ENCODE results near the gene STEAP2.

The STEAP2 gene

GRCh38 chr7:90213521-90213920 lies 2.0 kb downstream of the STEAP2 start:
- H3K4me1 ChIP-seq (ENCODE audit: control insufficient read depth in 5 of 5, insufficient read depth in 5 of 5, low read length in 5 of 5): peaks cover 0 to 39% (median 22%) of the 10 kb centered on the region in 5 donors
- no peak overlapping the region for H3K9ac ChIP-seq (ENCODE audit: low read length in 5 of 5)
- no peaks in the 10 kb centered on the region for H3K9me3 ChIP-seq (ENCODE audit: control insufficient read depth in 5 of 5, low read length in 5 of 5)
- H3K27ac ChIP-seq (ENCODE audit: low read depth, low read length): peak overlapping the region; percentile 97
- no peaks in the 10 kb centered on the region for H3K36me3 ChIP-seq (ENCODE audit: control insufficient read depth in 5 of 5, insufficient read depth in 5 of 5, low read length in 5 of 5)
- H3K27me3 ChIP-seq (ENCODE audit: control insufficient read depth in 5 of 5, insufficient read depth in 4 of 5, low read length in 5 of 5): peaks cover 0 to 5% (median 0%) of the 10 kb centered on the region in 5 donors
- peak overlapping the region in 1 of 5 donors; percentile 49 for H3K4me3 ChIP-seq (ENCODE audit: low read depth in 1 of 5, low read length in 5 of 5)

DNA sequence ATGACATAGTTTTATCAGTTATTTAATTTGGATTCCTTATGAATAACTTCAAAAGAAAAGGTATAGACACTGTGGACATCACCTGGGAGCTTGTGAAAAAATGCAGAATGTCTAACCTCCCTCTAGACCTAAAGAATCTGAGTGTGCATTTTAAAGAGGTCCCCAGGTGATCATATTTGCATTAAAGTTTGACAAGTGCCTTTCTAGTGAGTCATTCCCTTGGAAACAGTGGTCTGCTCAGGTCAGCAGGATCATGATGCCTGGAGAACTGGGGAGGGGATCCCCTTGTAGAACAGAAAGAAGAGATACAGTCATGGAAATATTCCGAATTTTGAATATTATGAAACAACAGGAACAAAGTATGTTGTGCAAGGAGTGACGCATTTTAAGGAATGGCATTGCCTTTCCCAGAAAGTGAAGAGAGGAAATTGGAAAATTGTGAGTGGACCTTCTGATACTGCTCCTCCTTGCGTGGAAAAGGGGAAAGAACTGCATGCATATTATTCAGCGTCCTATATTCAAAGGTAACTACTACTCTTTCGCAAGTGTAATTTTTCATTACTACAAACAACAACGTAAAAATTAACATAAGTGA lies 4.6 kb downstream of the STEAP2 start:
- H3K36me3 ChIP-seq (ENCODE audit: control insufficient read depth in 5 of 5, insufficient read depth in 5 of 5, low read length in 5 of 5): no peaks in the 10 kb centered on the region
- H3K4me1 ChIP-seq (ENCODE audit: control insufficient read depth in 5 of 5, insufficient read depth in 5 of 5, low read length in 5 of 5): peaks cover 0 to 34% (median 17%) of the 10 kb centered on the region in 5 donors
- H3K9me3 ChIP-seq (ENCODE audit: control insufficient read depth in 5 of 5, low read length in 5 of 5): no peaks in the 10 kb centered on the region
- H3K9ac ChIP-seq (ENCODE audit: low read length in 5 of 5): peak overlapping the region in 1 of 5 donors; percentile 51
- peaks cover 0 to 5% (median 0%) of the 10 kb centered on the region in 5 donors for H3K27me3 ChIP-seq (ENCODE audit: control insufficient read depth in 5 of 5, insufficient read depth in 4 of 5, low read length in 5 of 5)
- H3K27ac ChIP-seq (ENCODE audit: low read depth, low read length): peak overlapping the region; percentile 82
- H3K4me3 ChIP-seq (ENCODE audit: low read depth in 1 of 5, low read length in 5 of 5): no peak overlapping the region

GRCh38 chr7:90216771-90217170 lies 5.2 kb downstream of the STEAP2 start:
- peak overlapping the region; percentile 82 for H3K27ac ChIP-seq (ENCODE audit: low read depth, low read length)
- no peaks in the 10 kb centered on the region for H3K9me3 ChIP-seq (ENCODE audit: control insufficient read depth in 5 of 5, low read length in 5 of 5)
- no peak overlapping the region for H3K4me3 ChIP-seq (ENCODE audit: low read depth in 1 of 5, low read length in 5 of 5)
- H3K4me1 ChIP-seq (ENCODE audit: control insufficient read depth in 5 of 5, insufficient read depth in 5 of 5, low read length in 5 of 5): peaks cover 0 to 32% (median 11%) of the 10 kb centered on the region in 5 donors
- H3K27me3 ChIP-seq (ENCODE audit: control insufficient read depth in 5 of 5, insufficient read depth in 4 of 5, low read length in 5 of 5): peaks cover 0 to 4% (median 0%) of the 10 kb centered on the region in 5 donors
- H3K36me3 ChIP-seq (ENCODE audit: control insufficient read depth in 5 of 5, insufficient read depth in 5 of 5, low read length in 5 of 5): no peaks in the 10 kb centered on the region
- H3K9ac ChIP-seq (ENCODE audit: low read length in 5 of 5): peak overlapping the region in 1 of 5 donors; percentile 2

DNA sequence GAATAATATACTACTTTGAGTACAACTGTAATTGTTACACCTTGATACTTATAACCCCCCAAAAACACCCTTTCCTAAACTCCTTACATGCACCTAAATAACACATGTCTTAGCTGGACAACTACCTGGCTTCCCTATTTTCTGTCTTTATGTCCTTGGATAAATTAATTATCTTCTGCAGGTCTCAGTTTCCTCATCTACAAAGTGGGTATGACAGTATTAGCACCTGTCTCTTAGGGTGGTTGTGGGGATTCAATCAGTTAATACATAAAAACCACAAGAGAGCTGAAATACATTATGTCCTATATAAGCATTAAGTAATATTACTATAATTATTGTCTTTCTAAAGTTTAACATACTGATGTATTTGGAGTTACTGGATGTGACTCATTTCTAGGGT lies 10.8 kb downstream of the STEAP2 start:
- H3K4me1 ChIP-seq (ENCODE audit: control insufficient read depth in 5 of 5, insufficient read depth in 5 of 5, low read length in 5 of 5): peaks cover 0 to 6% (median 0%) of the 10 kb centered on the region in 5 donors
- H3K9me3 ChIP-seq (ENCODE audit: control insufficient read depth in 5 of 5, low read length in 5 of 5): no peaks in the 10 kb centered on the region
- no peak overlapping the region for H3K9ac ChIP-seq (ENCODE audit: low read length in 5 of 5)
- no peak overlapping the region for H3K4me3 ChIP-seq (ENCODE audit: low read depth in 1 of 5, low read length in 5 of 5)
- H3K36me3 ChIP-seq (ENCODE audit: control insufficient read depth in 5 of 5, insufficient read depth in 5 of 5, low read length in 5 of 5): peaks cover 0 to 7% (median 0%) of the 10 kb centered on the region in 5 donors
- peak overlapping the region; percentile 52 for H3K27ac ChIP-seq (ENCODE audit: low read depth, low read length)
- H3K27me3 ChIP-seq (ENCODE audit: control insufficient read depth in 5 of 5, insufficient read depth in 4 of 5, low read length in 5 of 5): no peaks in the 10 kb centered on the region

- peaks cover 0 to 6% (median 0%) of the 10 kb centered on the region in 5 donors for H3K4me1 ChIP-seq (ENCODE audit: control insufficient read depth in 5 of 5, insufficient read depth in 5 of 5, low read length in 5 of 5)
- H3K27me3 ChIP-seq (ENCODE audit: control insufficient read depth in 5 of 5, insufficient read depth in 4 of 5, low read length in 5 of 5): no peaks in the 10 kb centered on the region
- H3K27ac ChIP-seq (ENCODE audit: low read depth, low read length): peak overlapping the region; percentile 52
- H3K9me3 ChIP-seq (ENCODE audit: control insufficient read depth in 5 of 5, low read length in 5 of 5): no peaks in the 10 kb centered on the region
- no peak overlapping the region for H3K4me3 ChIP-seq (ENCODE audit: low read depth in 1 of 5, low read length in 5 of 5)
- peaks cover 0 to 7% (median 0%) of the 10 kb centered on the region in 5 donors for H3K36me3 ChIP-seq (ENCODE audit: control insufficient read depth in 5 of 5, insufficient read depth in 5 of 5, low read length in 5 of 5)
- no peak overlapping the region for H3K9ac ChIP-seq (ENCODE audit: low read length in 5 of 5)
These were observed 11.5 kb downstream of the STEAP2 start for GRCh38 chr7:90222811-90223725.

DNA sequence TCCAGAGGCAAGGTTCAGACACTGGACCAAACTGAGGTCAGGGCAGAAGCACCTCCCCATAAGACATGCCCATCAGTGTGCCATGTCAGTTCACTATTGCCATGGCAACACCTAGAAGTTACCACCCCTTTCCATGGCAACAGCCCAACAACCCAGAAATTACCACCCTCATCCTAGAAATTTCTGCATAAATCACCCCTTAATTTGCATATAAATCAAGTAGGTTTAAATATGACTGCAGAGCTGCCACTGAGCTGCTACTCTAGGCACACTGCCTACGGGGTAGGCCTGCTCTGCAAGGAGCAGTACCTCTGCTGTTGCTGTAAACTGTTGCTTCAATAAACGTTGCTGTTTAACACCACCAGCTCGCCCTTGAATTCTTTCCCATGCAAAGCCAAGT lies 12.7 kb downstream of the STEAP2 start:
- Histone ChIP-seq H3K27ac (ENCODE audit: low read depth, low read length) (no peak overlapping the region), H3K36me3 (ENCODE audit: control insufficient read depth in 5 of 5, insufficient read depth in 5 of 5, low read length in 5 of 5) (peaks cover 0 to 14% (median 0%) of the 10 kb centered on the region in 5 donors), H3K4me1 (ENCODE audit: control insufficient read depth in 5 of 5, insufficient read depth in 5 of 5, low read length in 5 of 5) (peaks cover 0 to 6% (median 0%) of the 10 kb centered on the region in 5 donors), H3K4me3 (ENCODE audit: low read depth in 1 of 5, low read length in 5 of 5) (no peak overlapping the region), H3K9me3 (ENCODE audit: control insufficient read depth in 5 of 5, low read length in 5 of 5) (no peaks in the 10 kb centered on the region), H3K27me3 (ENCODE audit: control insufficient read depth in 5 of 5, insufficient read depth in 4 of 5, low read length in 5 of 5) (no peaks in the 10 kb centered on the region), H3K9ac (ENCODE audit: low read length in 5 of 5) (no peak overlapping the region)

DNA sequence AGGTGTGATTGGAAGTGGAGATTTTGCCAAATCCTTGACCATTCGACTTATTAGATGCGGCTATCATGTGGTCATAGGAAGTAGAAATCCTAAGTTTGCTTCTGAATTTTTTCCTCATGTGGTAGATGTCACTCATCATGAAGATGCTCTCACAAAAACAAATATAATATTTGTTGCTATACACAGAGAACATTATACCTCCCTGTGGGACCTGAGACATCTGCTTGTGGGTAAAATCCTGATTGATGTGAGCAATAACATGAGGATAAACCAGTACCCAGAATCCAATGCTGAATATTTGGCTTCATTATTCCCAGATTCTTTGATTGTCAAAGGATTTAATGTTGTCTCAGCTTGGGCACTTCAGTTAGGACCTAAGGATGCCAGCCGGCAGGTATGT lies 13.6 kb downstream of the STEAP2 start:
- no peaks in the 10 kb centered on the region for H3K9me3 ChIP-seq (ENCODE audit: control insufficient read depth in 5 of 5, low read length in 5 of 5)
- H3K4me1 ChIP-seq (ENCODE audit: control insufficient read depth in 5 of 5, insufficient read depth in 5 of 5, low read length in 5 of 5): peaks cover 0 to 6% (median 0%) of the 10 kb centered on the region in 5 donors
- H3K27me3 ChIP-seq (ENCODE audit: control insufficient read depth in 5 of 5, insufficient read depth in 4 of 5, low read length in 5 of 5): no peaks in the 10 kb centered on the region
- no peak overlapping the region for H3K9ac ChIP-seq (ENCODE audit: low read length in 5 of 5)
- no peak overlapping the region for H3K27ac ChIP-seq (ENCODE audit: low read depth, low read length)
- H3K4me3 ChIP-seq (ENCODE audit: low read depth in 1 of 5, low read length in 5 of 5): no peak overlapping the region
- H3K36me3 ChIP-seq (ENCODE audit: control insufficient read depth in 5 of 5, insufficient read depth in 5 of 5, low read length in 5 of 5): peaks cover 0 to 17% (median 0%) of the 10 kb centered on the region in 5 donors

DNA sequence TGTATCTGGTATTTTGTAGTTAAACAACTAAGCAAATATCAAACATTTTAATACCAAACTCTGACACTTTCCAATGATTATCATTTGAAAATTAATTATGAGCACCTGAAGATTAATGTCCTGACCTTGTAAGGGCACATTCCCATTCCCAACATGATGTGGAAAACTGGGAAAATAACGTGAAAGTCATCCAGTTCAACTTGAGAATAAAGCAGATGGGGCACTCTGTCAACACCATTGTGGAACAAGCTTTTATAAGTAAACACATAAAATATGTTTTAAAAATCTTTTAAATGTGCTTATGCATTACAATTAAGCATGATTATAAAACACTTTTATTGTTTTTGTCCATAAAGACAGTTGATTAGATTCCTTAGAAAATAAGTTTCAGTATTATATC lies 14.1 kb downstream of the STEAP2 start:
- Histone ChIP-seq H3K9me3 (ENCODE audit: control insufficient read depth in 5 of 5, low read length in 5 of 5) (no peaks in the 10 kb centered on the region), H3K4me1 (ENCODE audit: control insufficient read depth in 5 of 5, insufficient read depth in 5 of 5, low read length in 5 of 5) (peaks cover 0 to 6% (median 0%) of the 10 kb centered on the region in 5 donors), H3K36me3 (ENCODE audit: control insufficient read depth in 5 of 5, insufficient read depth in 5 of 5, low read length in 5 of 5) (peaks cover 0 to 17% (median 0%) of the 10 kb centered on the region in 5 donors), H3K4me3 (ENCODE audit: low read depth in 1 of 5, low read length in 5 of 5) (no peak overlapping the region), H3K27me3 (ENCODE audit: control insufficient read depth in 5 of 5, insufficient read depth in 4 of 5, low read length in 5 of 5) (no peaks in the 10 kb centered on the region), H3K27ac (ENCODE audit: low read depth, low read length) (no peak overlapping the region), H3K9ac (ENCODE audit: low read length in 5 of 5) (no peak overlapping the region)

- Histone ChIP-seq H3K4me3 (ENCODE audit: low read depth in 1 of 5, low read length in 5 of 5) (no peak overlapping the region), H3K4me1 (ENCODE audit: control insufficient read depth in 5 of 5, insufficient read depth in 5 of 5, low read length in 5 of 5) (peaks cover 0 to 6% (median 0%) of the 10 kb centered on the region in 5 donors), H3K36me3 (ENCODE audit: control insufficient read depth in 5 of 5, insufficient read depth in 5 of 5, low read length in 5 of 5) (peaks cover 0 to 17% (median 0%) of the 10 kb centered on the region in 5 donors), H3K9me3 (ENCODE audit: control insufficient read depth in 5 of 5, low read length in 5 of 5) (no peaks in the 10 kb centered on the region), H3K27ac (ENCODE audit: low read depth, low read length) (no peak overlapping the region), H3K27me3 (ENCODE audit: control insufficient read depth in 5 of 5, insufficient read depth in 4 of 5, low read length in 5 of 5) (no peaks in the 10 kb centered on the region), H3K9ac (ENCODE audit: low read length in 5 of 5) (no peak overlapping the region)
These were observed 15.7 kb downstream of the STEAP2 start for GRCh38 chr7:90227259-90227658.

GRCh38 chr7:90229682-90230081 lies 18.1 kb downstream of the STEAP2 start:
- peaks cover 0 to 17% (median 0%) of the 10 kb centered on the region in 5 donors for H3K36me3 ChIP-seq (ENCODE audit: control insufficient read depth in 5 of 5, insufficient read depth in 5 of 5, low read length in 5 of 5)
- no peaks in the 10 kb centered on the region for H3K9me3 ChIP-seq (ENCODE audit: control insufficient read depth in 5 of 5, low read length in 5 of 5)
- H3K4me3 ChIP-seq (ENCODE audit: low read depth in 1 of 5, low read length in 5 of 5): no peak overlapping the region
- no peaks in the 10 kb centered on the region for H3K27me3 ChIP-seq (ENCODE audit: control insufficient read depth in 5 of 5, insufficient read depth in 4 of 5, low read length in 5 of 5)
- H3K27ac ChIP-seq (ENCODE audit: low read depth, low read length): peak overlapping the region; percentile 5
- no peak overlapping the region for H3K9ac ChIP-seq (ENCODE audit: low read length in 5 of 5)
- no peaks in the 10 kb centered on the region for H3K4me1 ChIP-seq (ENCODE audit: control insufficient read depth in 5 of 5, insufficient read depth in 5 of 5, low read length in 5 of 5)
